ENCODE measurements around the gene MRAS. TPM values are rescaled to one million over a fixed set of nuclear protein-coding genes. Genes with fewer than 3 reads are reported as not detected.

Gene MRAS
- total and polyA plus RNA-seq, 2 of the 8 experiments (the other 6 are each of a cell fraction or from before 2014, with no cell fraction given): 10.6 to 16.2 TPM

DNA sequence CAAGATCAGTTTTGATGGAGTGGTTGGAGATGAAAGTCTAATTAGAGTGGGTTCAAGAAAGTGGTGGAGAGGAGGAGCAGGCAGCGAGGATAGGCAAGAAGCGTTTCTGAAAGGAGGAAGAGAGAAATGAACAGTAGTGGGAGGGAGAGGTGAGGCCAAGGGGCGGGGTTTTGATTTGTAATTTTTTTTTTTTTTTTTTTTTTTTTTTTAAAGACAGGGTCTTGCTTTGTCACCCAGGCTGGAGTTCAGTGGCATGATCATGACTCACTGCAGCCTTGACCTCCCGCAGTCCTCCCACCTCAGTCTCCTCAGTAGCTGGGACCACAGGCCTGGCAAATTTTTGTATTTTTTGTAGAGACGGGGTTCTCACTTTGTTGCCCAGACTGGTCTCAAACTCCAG, 36.6 kb downstream of the MRAS start (continued):
- TF ChIP-seq SRF (IDR thresholded peaks at IDR 0.05; ENCODE audit: low read depth, low read length): no peak
- no peak for TF ChIP-seq TEAD4 (IDR thresholded peaks at IDR 0.05; ENCODE audit: low read depth, low read length)
